Occipital lobe (tissue), 3 donors: ENCODE results near the gene TRPC4. TPM values are rescaled to one million over a fixed set of nuclear protein-coding genes. Genes with fewer than 3 reads are reported as not detected.
"Not testable (repeated sequence)": the region's sequence is repeated elsewhere in the genome, so short reads cannot be mapped to it uniquely, and the experiment has no call there.

Source experiments
- DNase-seq: peaks from one replicate; lab custom pipeline; 2025; lab: John Stamatoyannopoulos, UW
- small RNA-seq: library from RNA; depleted of rRNA; stranded (forward); fragments of <200 nt; gene quantifications from one replicate; pipeline ENCODE3, GENCODE V24; 2014
- total RNA-seq: library from RNA; depleted of rRNA; stranded (reverse); fragments of >200 nt; gene quantifications from one replicate; pipeline ENCODE4 v1.2.3, GENCODE V29; 2014

Gene TRPC4
- total RNA-seq, 1 donor from 2014 or later: 55.4 TPM

GRCh38 chr13:37602733-37603381 lies 266.7 kb downstream of the TRPC4 start:
- DNase-seq: no peak

- DNase-seq: no peak
Observed at GRCh38 chr13:37601648-37602440, 267.7 kb downstream of the TRPC4 start.

GRCh38 chr13:37599519-37599918 lies 270.1 kb downstream of the TRPC4 start:
- DNase-seq: no peak

- DNase-seq: no peak
Observed at GRCh38 chr13:37598597-37598996, 271.0 kb downstream of the TRPC4 start, which contains the start of gene POSTN. Gene POSTN (minus strand): TSS chr13:37598768. CDS start chr13:37598726, 42 bp downstream.

GRCh38 chr13:37597477-37598025 lies 272.0 kb downstream of the TRPC4 start:
- DNase-seq: no peak

GRCh38 chr13:37596805-37597204 lies 272.8 kb downstream of the TRPC4 start:
- no peak for DNase-seq

GRCh38 chr13:37595162-37595561 lies 274.4 kb downstream of the TRPC4 start:
- DNase-seq: no peak

GRCh38 chr13:37594550-37594949 lies 275.0 kb downstream of the TRPC4 start:
- no peak for DNase-seq

GRCh38 chr13:37589381-37589780 lies 280.2 kb downstream of the TRPC4 start:
- not testable (repeated sequence) for DNase-seq

- DNase-seq: no peak
Observed at GRCh38 chr13:37587236-37587635, 282.3 kb downstream of the TRPC4 start.

Small RNA genes within 50 kb of the gene (small RNA-seq; reads per million reads assigned to genes)
- not detected for gene RNA5SP26
